Midbrain (tissue), 1 donor: ENCODE data around the gene ANTXR1.
"Not testable (repeated sequence)": the region's sequence is repeated elsewhere in the genome, so short reads cannot be mapped to it uniquely, and the experiment has no call there.

Source experiments
- DNase-seq: peaks from one replicate; lab custom pipeline; 2025; lab: John Stamatoyannopoulos, UW

Gene ANTXR1

GRCh38 chr2:69211048-69211447, 198.1 kb downstream of the ANTXR1 start:
- DNase-seq, result no peak

- no peak for DNase-seq
These were observed 198.7 kb downstream of the ANTXR1 start for GRCh38 chr2:69211686-69212085.

GRCh38 chr2:69212238-69213028, 199.5 kb downstream of the ANTXR1 start:
- no peak for DNase-seq

GRCh38 chr2:69213201-69213600, 200.2 kb downstream of the ANTXR1 start:
- DNase-seq, result no peak

GRCh38 chr2:69213782-69214181, 200.8 kb downstream of the ANTXR1 start:
- DNase-seq, result no peak

- DNase-seq, result no peak
These were observed 201.9 kb downstream of the ANTXR1 start for GRCh38 chr2:69214898-69215297.

GRCh38 chr2:69216535-69217332, 203.8 kb downstream of the ANTXR1 start:
- no peak for DNase-seq

- no peak for DNase-seq
These were observed 204.5 kb downstream of the ANTXR1 start for GRCh38 chr2:69217333-69218080.

- DNase-seq, result no peak
These were observed 208.5 kb downstream of the ANTXR1 start for GRCh38 chr2:69221512-69221911.

- DNase-seq, result no peak
These were observed 209.2 kb downstream of the ANTXR1 start for GRCh38 chr2:69221960-69222751.

- no peak for DNase-seq
These were observed 210.1 kb downstream of the ANTXR1 start for GRCh38 chr2:69222953-69223658.

- DNase-seq, result no peak
These were observed 211.0 kb downstream of the ANTXR1 start for GRCh38 chr2:69223759-69224511.

GRCh38 chr2:69224512-69224837, 211.5 kb downstream of the ANTXR1 start:
- DNase-seq, result no peak

GRCh38 chr2:69225933-69226332, 213.0 kb downstream of the ANTXR1 start:
- DNase-seq, result no peak

GRCh38 chr2:69226903-69227302, 213.9 kb downstream of the ANTXR1 start:
- no peak for DNase-seq

GRCh38 chr2:69227716-69228115, 214.7 kb downstream of the ANTXR1 start:
- DNase-seq, result no peak

GRCh38 chr2:69230946-69231345, 218.0 kb downstream of the ANTXR1 start:
- not testable (repeated sequence) for DNase-seq

GRCh38 chr2:69231612-69232277, 218.8 kb downstream of the ANTXR1 start:
- no peak for DNase-seq

- not testable (repeated sequence) for DNase-seq
These were observed 222.9 kb downstream of the ANTXR1 start for GRCh38 chr2:69235835-69236234.
